Measurements from ENCODE around the gene CD96.

The CD96 gene

GRCh38 chr3:111594205-111594604 is 52.2 kb downstream of the CD96 start:
- Histone ChIP-seq H3K79me2 (ENCODE audit: insufficient read depth, low read depth) (no peaks in the 10 kb centered on the region), H3K27me3 (ENCODE audit: insufficient read depth, low read depth) (no peaks in the 10 kb centered on the region), H3K4me2 (no peak overlapping the region), H2AFZ (ENCODE audit: low read depth) (no peak overlapping the region), H3K27ac (no peak overlapping the region), H3K4me3 (IDR thresholded peaks at IDR 0.05; ENCODE audit: insufficient read depth, low read depth, low read length) (no peak overlapping the region), H4K20me1 (ENCODE audit: insufficient read depth) (no peaks in the 10 kb centered on the region), H3K36me3 (ENCODE audit: insufficient read depth) (no peaks in the 10 kb centered on the region), H3K4me1 (ENCODE audit: low read depth, poor library complexity, severe bottlenecking) (no peaks in the 10 kb centered on the region), H3K9ac (no peak overlapping the region)
- TF ChIP-seq CTCF (conservative IDR thresholded peaks at IDR 0.05; ENCODE audit: low read depth, low read length), result no peak

- Histone ChIP-seq H3K4me3 (IDR thresholded peaks at IDR 0.05; ENCODE audit: insufficient read depth, low read depth, low read length) (no peak overlapping the region), H3K36me3 (ENCODE audit: insufficient read depth) (no peaks in the 10 kb centered on the region), H3K27me3 (ENCODE audit: insufficient read depth, low read depth) (no peaks in the 10 kb centered on the region), H3K4me1 (ENCODE audit: low read depth, poor library complexity, severe bottlenecking) (no peaks in the 10 kb centered on the region), H4K20me1 (ENCODE audit: insufficient read depth) (no peaks in the 10 kb centered on the region), H3K4me2 (no peak overlapping the region), H3K79me2 (ENCODE audit: insufficient read depth, low read depth) (no peaks in the 10 kb centered on the region), H2AFZ (ENCODE audit: low read depth) (no peak overlapping the region), H3K9ac (no peak overlapping the region), H3K27ac (no peak overlapping the region)
- no peak for TF ChIP-seq CTCF (conservative IDR thresholded peaks at IDR 0.05; ENCODE audit: low read depth, low read length)
Measured at GRCh38 chr3:111594781-111595180, 52.8 kb downstream of the CD96 start.

GRCh38 chr3:111595232-111595631 is 53.2 kb downstream of the CD96 start, which contains the start of gene ZBED2:
Gene ZBED2 (minus strand): TSS chr3:111595346. CDS start chr3:111594201, 1,145 bp downstream.
- Histone ChIP-seq H3K79me2 (ENCODE audit: insufficient read depth, low read depth) (no peaks in the 10 kb centered on the region), H4K20me1 (ENCODE audit: insufficient read depth) (no peaks in the 10 kb centered on the region), H3K9ac (no peak within 1 kb of the TSS), H2AFZ (ENCODE audit: low read depth) (no peak within 1 kb of the TSS), H3K27me3 (ENCODE audit: insufficient read depth, low read depth) (no peaks in the 10 kb centered on the region), H3K27ac (no peak within 1 kb of the TSS), H3K4me2 (no peak within 1 kb of the TSS), H3K4me1 (ENCODE audit: low read depth, poor library complexity, severe bottlenecking) (no peaks in the 10 kb centered on the region), H3K4me3 (IDR thresholded peaks at IDR 0.05; ENCODE audit: insufficient read depth, low read depth, low read length) (no peak within 1 kb of the TSS), H3K36me3 (ENCODE audit: insufficient read depth) (no peaks in the 10 kb centered on the region)
- no peak for TF ChIP-seq CTCF (conservative IDR thresholded peaks at IDR 0.05; ENCODE audit: low read depth, low read length)

- no peak overlapping the region for H3K4me3 ChIP-seq (IDR thresholded peaks at IDR 0.05; ENCODE audit: insufficient read depth, low read depth, low read length)
- H3K36me3 ChIP-seq (ENCODE audit: insufficient read depth), result no peaks in the 10 kb centered on the region
- no peaks in the 10 kb centered on the region for H3K4me1 ChIP-seq (ENCODE audit: low read depth, poor library complexity, severe bottlenecking)
- H3K79me2 ChIP-seq (ENCODE audit: insufficient read depth, low read depth), result no peaks in the 10 kb centered on the region
- TF ChIP-seq CTCF (conservative IDR thresholded peaks at IDR 0.05; ENCODE audit: low read depth, low read length), result no peak
- H2AFZ ChIP-seq (ENCODE audit: low read depth), result no peak overlapping the region
- H4K20me1 ChIP-seq (ENCODE audit: insufficient read depth), result no peaks in the 10 kb centered on the region
- H3K27ac ChIP-seq, result no peak overlapping the region
- no peak overlapping the region for H3K9ac ChIP-seq
- H3K27me3 ChIP-seq (ENCODE audit: insufficient read depth, low read depth), result no peaks in the 10 kb centered on the region
- no peak overlapping the region for H3K4me2 ChIP-seq
Measured at GRCh38 chr3:111596328-111596727, 54.3 kb downstream of the CD96 start.
